Esophagus muscularis mucosa (tissue), 4 donors: ENCODE data around the gene THAP12.

ENCODE experiments used
- EP300 ChIP-seq: sonication (generic); formaldehyde crosslinking; IDR thresholded peaks from one replicate; pipeline ENCODE4 v1.6.1; 2017; ENCODE audit warnings: antibody characterized with exemption
- POLR2A ChIP-seq: fragments of 450-650 bp; IDR thresholded peaks from one replicate; pipeline ENCODE4 v1.6.1; 2017; ENCODE audit warnings: antibody characterized with exemption, moderate library complexity, mild to moderate bottlenecking, low read depth
- POLR2AphosphoS5 ChIP-seq, 2 donors: sonication (generic); formaldehyde crosslinking; IDR thresholded peaks; one replicate each; pipeline ENCODE4 v1.6.1; 2017; ENCODE audit warnings: antibody characterized with exemption in 2 of 2
- TF ChIP-seq, protein P1 (sequence below), 3 experiments: fragments of 200-600 bp in 2 of 3; fragments of 450-650 bp in 1 of 3; sonication (generic) in 2 of 3; IDR thresholded peaks; one replicate each; pipeline ENCODE4 v1.5.1; 2017 to 2019; ENCODE audit warnings: antibody characterized with exemption in 3 of 3, mild to moderate bottlenecking in 2 of 3, moderate library complexity in 1 of 3

DNA sequence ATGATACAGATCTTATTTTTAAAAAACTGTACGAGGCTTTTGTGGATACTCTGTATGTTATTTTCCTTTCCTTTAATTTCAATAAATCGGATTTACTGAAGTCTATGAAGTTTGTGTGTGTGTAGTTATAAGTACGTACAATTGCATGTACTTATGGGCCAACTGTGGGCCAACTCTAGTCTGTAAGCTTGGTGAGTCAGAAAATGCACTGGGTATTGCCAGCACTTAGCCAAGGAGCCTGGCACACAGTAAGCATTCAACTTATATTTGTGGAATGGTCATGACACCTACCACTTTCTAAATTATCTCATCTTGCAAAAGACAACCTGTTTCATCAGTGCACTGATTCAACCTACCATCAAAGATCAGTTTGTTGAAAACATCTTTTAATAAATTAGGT, 32.6 kb downstream of the THAP12 start:
- TF ChIP-seq POLR2A (no peak), EP300 (no peak), POLR2AphosphoS5 (IDR thresholded peaks at IDR 0.05) (no peak)
- TF ChIP-seq, protein P1, sequence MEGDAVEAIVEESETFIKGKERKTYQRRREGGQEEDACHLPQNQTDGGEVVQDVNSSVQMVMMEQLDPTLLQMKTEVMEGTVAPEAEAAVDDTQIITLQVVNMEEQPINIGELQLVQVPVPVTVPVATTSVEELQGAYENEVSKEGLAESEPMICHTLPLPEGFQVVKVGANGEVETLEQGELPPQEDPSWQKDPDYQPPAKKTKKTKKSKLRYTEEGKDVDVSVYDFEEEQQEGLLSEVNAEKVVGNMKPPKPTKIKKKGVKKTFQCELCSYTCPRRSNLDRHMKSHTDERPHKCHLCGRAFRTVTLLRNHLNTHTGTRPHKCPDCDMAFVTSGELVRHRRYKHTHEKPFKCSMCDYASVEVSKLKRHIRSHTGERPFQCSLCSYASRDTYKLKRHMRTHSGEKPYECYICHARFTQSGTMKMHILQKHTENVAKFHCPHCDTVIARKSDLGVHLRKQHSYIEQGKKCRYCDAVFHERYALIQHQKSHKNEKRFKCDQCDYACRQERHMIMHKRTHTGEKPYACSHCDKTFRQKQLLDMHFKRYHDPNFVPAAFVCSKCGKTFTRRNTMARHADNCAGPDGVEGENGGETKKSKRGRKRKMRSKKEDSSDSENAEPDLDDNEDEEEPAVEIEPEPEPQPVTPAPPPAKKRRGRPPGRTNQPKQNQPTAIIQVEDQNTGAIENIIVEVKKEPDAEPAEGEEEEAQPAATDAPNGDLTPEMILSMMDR (IDR thresholded peaks at IDR 0.05) = no peak
